HG03064 (cell line): ENCODE data around the gene MAPK7.
"Not testable (repeated sequence)": the region's sequence is repeated elsewhere in the genome, so short reads cannot be mapped to it uniquely, and the experiment has no call there.

Experiments used
- ATAC-seq: cut with Tn5 transposase; IDR thresholded peaks from one replicate; pipeline ENCODE4 v1.9.1; 2021; ENCODE audit warnings: low read depth; ENCODE audit not compliant: unreplicated experiment

MAPK7 gene

GRCh38 chr17:19342611-19343255 lies 35.6 kb upstream of the MAPK7 start:
- ATAC-seq = no peak

- no peak for ATAC-seq
These were observed 35.1 kb upstream of the MAPK7 start for GRCh38 chr17:19343256-19343630.

- no peak for ATAC-seq
These were observed 34.6 kb upstream of the MAPK7 start for GRCh38 chr17:19343671-19344151.

GRCh38 chr17:19344311-19345066 lies 33.8 kb upstream of the MAPK7 start:
- ATAC-seq = no peak

- no peak for ATAC-seq
These were observed 33.2 kb upstream of the MAPK7 start for GRCh38 chr17:19345067-19345460.

- ATAC-seq = no peak
These were observed 32.6 kb upstream of the MAPK7 start for GRCh38 chr17:19345486-19346350.

- ATAC-seq = no peak
These were observed 31.7 kb upstream of the MAPK7 start for GRCh38 chr17:19346351-19347255.

- no peak for ATAC-seq
These were observed 30.8 kb upstream of the MAPK7 start for GRCh38 chr17:19347323-19348080.

- no peak for ATAC-seq
These were observed 30.1 kb upstream of the MAPK7 start for GRCh38 chr17:19348081-19348650.

- ATAC-seq = no peak
These were observed 29.5 kb upstream of the MAPK7 start for GRCh38 chr17:19348806-19349205.

GRCh38 chr17:19353401-19353800 lies 24.9 kb upstream of the MAPK7 start:
- not testable (repeated sequence) for ATAC-seq

GRCh38 chr17:19354748-19355147 lies 23.6 kb upstream of the MAPK7 start:
- ATAC-seq = no peak

- ATAC-seq = no peak
These were observed 20.9 kb upstream of the MAPK7 start for GRCh38 chr17:19357351-19357750.

GRCh38 chr17:19357761-19358160 lies 20.5 kb upstream of the MAPK7 start:
- no peak for ATAC-seq

GRCh38 chr17:19359151-19359550 lies 19.1 kb upstream of the MAPK7 start:
- ATAC-seq = no peak

GRCh38 chr17:19359856-19360255 lies 18.4 kb upstream of the MAPK7 start:
- ATAC-seq = no peak

- no peak for ATAC-seq
These were observed 17.5 kb upstream of the MAPK7 start for GRCh38 chr17:19360772-19361171.

- no peak for ATAC-seq
These were observed 17.0 kb upstream of the MAPK7 start for GRCh38 chr17:19361326-19361725.

GRCh38 chr17:19361944-19362276 lies 16.4 kb upstream of the MAPK7 start:
- no peak for ATAC-seq
